H1 (cell line): ENCODE data around the gene PTTG1IP. TPM values are rescaled to one million over a fixed set of nuclear protein-coding genes. Genes with fewer than 3 reads are reported as not detected.
A peak's percentile ranks its signal among the peaks of the same experiment; 100 is the strongest.

ENCODE experiments used
- CTCF ChIA-PET: fragments of 300-600 bp; sonication (Branson Sonifier 250); formaldehyde crosslinking; loops from one replicate; lab custom pipeline; 2021; ENCODE audit not compliant: partially characterized antibody; lab: Charles Lee
- POLR2A ChIA-PET: fragments of 300-600 bp; sonication (Branson Sonifier 250); formaldehyde crosslinking; loops from one replicate; lab custom pipeline; 2021; ENCODE audit warnings: inconsistent platforms; ENCODE audit not compliant: partially characterized antibody; lab: Charles Lee
- DNase-seq, 2 experiments: peaks; one replicate each; pipeline versions ENCODE4 v3.0.0 to v3.0.0-alpha.2; 2010 to 2022; ENCODE audit warnings: low spot score in 2 of 2, low read depth in 1 of 2, mixed read lengths in 1 of 2
- FAIRE-seq: peaks from 2 replicates; lab custom pipeline; 2011; peaks lifted over from hg19 to GRCh38; lab: Jason Lieb, UNC
- H2AFZ ChIP-seq: 2 replicates; pipeline ENCODE4 v1.8.1; 2012; ENCODE audit warnings: low read length, inconsistent platforms
- H2AK5ac ChIP-seq: 2 replicates; pipeline ENCODE4 v1.6.1; 2013; ENCODE audit warnings: low read depth, low read length
- H2BK120ac ChIP-seq: replicated peaks from 2 replicates; pipeline ENCODE3; 2013; ENCODE audit warnings: low read depth, low read length, inconsistent platforms
- H2BK12ac ChIP-seq: 2 replicates; pipeline ENCODE4 v1.6.1; 2013; ENCODE audit warnings: low read depth, low read length
- H2BK15ac ChIP-seq: 2 replicates; pipeline ENCODE4 v1.6.1; 2013; ENCODE audit warnings: low read length
- H2BK20ac ChIP-seq: 2 replicates; pipeline ENCODE4 v1.6.1; 2013; ENCODE audit warnings: low read length
- H2BK5ac ChIP-seq: 2 replicates; pipeline ENCODE4 v1.6.1; 2013; ENCODE audit warnings: low read depth, low read length
- H3K14ac ChIP-seq: 2 replicates; pipeline ENCODE4 v1.6.1; 2013; ENCODE audit warnings: inconsistent platforms; ENCODE audit not compliant: insufficient read length
- H3K18ac ChIP-seq: 2 replicates; pipeline ENCODE4 v1.6.1; 2013; ENCODE audit warnings: low read length; ENCODE audit errors: extremely low read depth
- H3K23ac ChIP-seq: 2 replicates; pipeline ENCODE4 v1.6.1; 2013; ENCODE audit warnings: inconsistent platforms; ENCODE audit not compliant: insufficient read length
- H3K23me2 ChIP-seq: 2 replicates; pipeline ENCODE4 v1.6.1; 2013; ENCODE audit warnings: low read depth, low read length
- H3K27ac ChIP-seq: 2 replicates; pipeline ENCODE4 v1.6.1; 2011; ENCODE audit warnings: low read depth, low read length, inconsistent platforms
- H3K27me3 ChIP-seq, 4 experiments: replicated peaks in 1 of 4; 1 replicate in 1 of 4; 2 replicates in 3 of 4; pipeline versions ENCODE4 v1.6.1 to v1.8.1; 2011 to 2013; ENCODE audit warnings: low read length in 3 of 4, mild to moderate bottlenecking in 3 of 4, inconsistent platforms in 2 of 4, mixed read lengths in 2 of 4, moderate library complexity in 1 of 4; ENCODE audit not compliant: control insufficient read depth in 3 of 4, insufficient read depth in 3 of 4; ENCODE audit errors: extremely low read depth in 1 of 4
- H3K36me3 ChIP-seq, 4 experiments: 2 replicates each; pipeline versions ENCODE4 v1.6.1 to v1.8.1; 2011 to 2013; ENCODE audit warnings: mild to moderate bottlenecking in 4 of 4, low read length in 3 of 4, moderate library complexity in 2 of 4, control low read depth in 1 of 4, inconsistent platforms in 1 of 4; ENCODE audit not compliant: insufficient read depth in 4 of 4, control insufficient read depth in 2 of 4
- H3K4ac ChIP-seq: replicated peaks from 2 replicates; pipeline ENCODE3; 2013; ENCODE audit warnings: low read length, low read depth, mixed read lengths, inconsistent platforms; ENCODE audit not compliant: insufficient read length
- H3K4me1 ChIP-seq, 4 experiments: replicated peaks in 1 of 4; 1 replicate in 1 of 4; 2 replicates in 3 of 4; pipeline versions ENCODE4 v1.6.1 to v1.8.1; 2011 to 2013; ENCODE audit warnings: low read length in 3 of 4, inconsistent platforms in 2 of 4, mixed read lengths in 1 of 4; ENCODE audit not compliant: insufficient read depth in 4 of 4, control insufficient read depth in 3 of 4
- H3K4me2 ChIP-seq, 2 experiments: 2 replicates each; pipeline versions ENCODE4 v1.6.1 to v1.8.1; 2011 to 2013; ENCODE audit warnings: low read depth in 2 of 2, low read length in 2 of 2, control low read depth in 1 of 2, inconsistent platforms in 1 of 2, mild to moderate bottlenecking in 1 of 2; ENCODE audit not compliant: insufficient read depth in 1 of 2
- H3K4me3 ChIP-seq, 4 experiments: fragments of 200-600, 300-600 bp in 1 of 4; sonication (generic), shearing (Covaris generic), sonication (Bioruptor Twin) in 1 of 4; 2 replicates each; pipeline versions ENCODE4 v1.5.1 to v1.8.1; 2011 to 2016; ENCODE audit warnings: low read length in 4 of 4, low read depth in 3 of 4, control low read depth in 2 of 4, inconsistent platforms in 2 of 4, mild to moderate bottlenecking in 2 of 4, mixed read lengths in 1 of 4, moderate library complexity in 1 of 4; ENCODE audit not compliant: insufficient read depth in 2 of 4; ENCODE audit errors: extremely low read depth in 1 of 4
- H3K56ac ChIP-seq: replicated peaks from 2 replicates; pipeline ENCODE3; 2013; ENCODE audit warnings: low read depth, mild to moderate bottlenecking, mixed read lengths, low read length, inconsistent platforms; ENCODE audit not compliant: insufficient read length
- H3K79me1 ChIP-seq: 2 replicates; pipeline ENCODE4 v1.6.1; 2013; ENCODE audit warnings: low read depth, low read length, control low read depth
- H3K79me2 ChIP-seq, 2 experiments: 2 replicates each; pipeline versions ENCODE4 v1.6.1 to v1.8.1; 2012 to 2013; ENCODE audit warnings: low read length in 2 of 2, mild to moderate bottlenecking in 2 of 2, inconsistent platforms in 1 of 2; ENCODE audit not compliant: insufficient read depth in 2 of 2, control insufficient read depth in 1 of 2
- H3K9ac ChIP-seq, 4 experiments: replicated peaks in 1 of 4; 1 replicate in 1 of 4; 2 replicates in 3 of 4; pipeline versions ENCODE4 v1.6.1 to v1.8.1; 2011 to 2013; ENCODE audit warnings: low read depth in 3 of 4, low read length in 3 of 4, control low read depth in 2 of 4, mild to moderate bottlenecking in 2 of 4, moderate library complexity in 2 of 4, inconsistent platforms in 1 of 4; ENCODE audit errors: extremely low read depth in 1 of 4
- H3K9me3 ChIP-seq, 2 experiments: 2 replicates each; pipeline versions ENCODE4 v1.6.1 to v1.8.1; 2012 to 2013; ENCODE audit warnings: mild to moderate bottlenecking in 2 of 2, moderate library complexity in 2 of 2, control low read depth in 1 of 2, inconsistent platforms in 1 of 2, low read depth in 1 of 2, low read length in 1 of 2, mixed read lengths in 1 of 2; ENCODE audit not compliant: insufficient read depth in 2 of 2
- H4K20me1 ChIP-seq, 2 experiments: replicated peaks in 1 of 2; 2 replicates each; pipeline versions ENCODE3 to v1.8.1; 2011 to 2013; ENCODE audit warnings: inconsistent platforms in 2 of 2, low read length in 2 of 2, mild to moderate bottlenecking in 1 of 2; ENCODE audit not compliant: insufficient read depth in 2 of 2, control insufficient read depth in 1 of 2
- H4K5ac ChIP-seq: 2 replicates; pipeline ENCODE4 v1.6.1; 2013; ENCODE audit warnings: low read length, low read depth, mixed read lengths, inconsistent platforms; ENCODE audit not compliant: insufficient read length
- H4K8ac ChIP-seq: 2 replicates; pipeline ENCODE4 v1.8.0; 2013; ENCODE audit warnings: mild to moderate bottlenecking, moderate library complexity, low read length, inconsistent platforms; ENCODE audit not compliant: insufficient read depth; ENCODE audit errors: extremely low read depth
- H4K91ac ChIP-seq: replicated peaks from 2 replicates; pipeline ENCODE3; 2013; ENCODE audit warnings: low read length, mixed read lengths, inconsistent platforms; ENCODE audit not compliant: insufficient read length
- EZH2 ChIP-seq: fragments of 200-600 bp; sonication (generic); IDR thresholded peaks from 2 replicates; pipeline ENCODE4 v1.7.1; 2012; ENCODE audit warnings: low read depth, mild to moderate bottlenecking, moderate library complexity, low read length, inconsistent platforms; ENCODE audit not compliant: severe bottlenecking
- KDM1A ChIP-seq: fragments of 200-600, 300-600 bp; sonication (generic); IDR thresholded peaks from 2 replicates; pipeline ENCODE4 v1.7.1; 2016; ENCODE audit warnings: mild to moderate bottlenecking, low read length, borderline replicate concordance
- RNF2 ChIP-seq: fragments of 200-900, 300-1000 bp; sonication (generic); IDR thresholded peaks from 2 replicates; pipeline ENCODE4 v1.7.1; 2016; ENCODE audit warnings: borderline replicate concordance, low read depth, mild to moderate bottlenecking, antibody characterized with exemption, low read length; ENCODE audit not compliant: poor library complexity, severe bottlenecking; ENCODE audit errors: missing control alignments
- SUZ12 ChIP-seq: fragments of 200-600 bp; sonication (generic); IDR thresholded peaks from 2 replicates; pipeline ENCODE4 v1.6.1; 2012; ENCODE audit warnings: mild to moderate bottlenecking, inconsistent platforms, low read length, moderate library complexity, mixed read lengths
- ZNF274 ChIP-seq: IDR thresholded peaks from 2 replicates; pipeline ENCODE4 v1.7.0; 2012; ENCODE audit warnings: low read length, borderline replicate concordance; ENCODE audit errors: extremely low read depth
- WGBS, 2 experiments: shearing (Covaris generic) in 1 of 2; methylation state at CpG; one replicate each; pipeline versions ENCODE4 v1.1.6 to v1.1.7; 2013 to 2015; ENCODE audit warnings: low lambda C conversion rate in 2 of 2, mixed read lengths in 2 of 2, inconsistent platforms in 1 of 2, low coverage in 1 of 2, missing lambda C conversion rate in 1 of 2; ENCODE audit not compliant: insufficient replicate concordance in 2 of 2, insufficient coverage in 1 of 2, insufficient read length in 1 of 2; ENCODE audit errors: extremely low coverage in 1 of 2, missing lambda C conversion rate in 1 of 2; 5-methylcytosine and 5-hydroxymethylcytosine counted together
- polyA plus RNA-seq, 7 experiments: library from polyadenylated mRNA; depleted of rRNA in 3 of 7; stranded (reverse) in 5 of 7; unstranded in 2 of 7; fragments of >200 nt in 5 of 7; fragments of 200-250 nt in 2 of 7; gene quantifications; 1 replicate in 5 of 7; 2 replicates in 1 of 7; 4 replicates in 1 of 7; pipeline versions ENCODE4 v1.2.1 to v1.2.3, GENCODE V29; 2011 to 2013; ENCODE audit warnings: missing spikeins in 2 of 7, mixed read lengths in 2 of 7
- total RNA-seq: library from RNA; stranded (reverse); fragmentation: NEBNext Ultra II Directional; extraction: Animal tissue kit (Norgen Biotek cat#: 25700); gene quantifications from 2 replicates; pipeline ENCODE4 v1.2.1, GENCODE V29; 2021

The PTTG1IP gene
- total and polyA plus RNA-seq, 2 of the 8 experiments (the other 6 are each of a cell fraction or from before 2014, with no cell fraction given) = 90.8 to 130 TPM

DNA sequence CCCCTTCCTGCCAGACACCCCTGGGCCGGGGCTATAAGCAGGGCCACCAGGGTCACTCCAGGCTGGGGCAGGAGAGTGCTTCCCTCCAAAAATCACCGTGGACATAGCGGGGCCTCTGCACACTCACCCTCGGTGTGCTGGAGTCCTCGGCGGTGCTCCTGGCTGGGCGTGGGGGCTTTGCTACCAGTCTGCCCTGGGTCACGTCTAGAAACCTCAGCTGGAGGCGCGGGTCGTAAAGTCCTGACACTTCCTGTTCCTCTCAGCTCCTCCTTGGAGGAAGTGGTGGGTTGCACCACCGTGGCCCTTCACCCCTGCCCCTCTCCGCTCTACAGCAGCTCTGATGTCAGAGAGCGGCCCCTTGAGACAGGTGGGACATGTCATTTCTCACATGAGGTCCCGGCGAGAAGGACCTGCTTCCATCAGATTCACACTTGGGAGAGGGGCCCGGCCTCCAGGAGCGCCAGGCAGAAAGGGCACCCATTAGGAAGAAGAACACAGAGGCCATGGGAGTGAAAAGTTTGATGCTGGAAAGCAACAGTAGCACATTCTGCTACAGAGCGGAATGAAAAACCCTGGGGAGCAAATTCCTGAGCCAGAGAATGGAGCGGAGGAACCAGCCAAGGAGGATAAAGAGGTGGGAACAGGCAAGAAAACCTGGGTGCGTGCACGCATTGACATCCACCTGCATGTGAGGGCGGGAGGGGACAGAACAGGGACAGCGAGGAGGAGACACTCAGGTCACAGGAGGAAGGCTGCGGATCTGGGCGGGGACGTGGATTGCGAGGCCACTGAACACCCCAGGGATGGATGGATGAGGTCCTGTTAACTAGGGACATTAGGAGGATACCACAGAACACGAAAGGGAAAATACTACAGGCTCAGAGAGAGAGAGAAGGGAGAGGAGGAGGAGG is 47.5 kb upstream of the PTTG1IP start, which contains the start of gene ITGB2:
Gene ITGB2 (minus strand): TSS at position 206 of the 911 bp plus-strand sequence. CDS start 10,117 bp downstream, outside the sequence.
- peak within 1 kb of the TSS; percentile 100 for H2BK15ac ChIP-seq
- ChIA-PET CTCF (interaction anchor here (0.6 kb wide), 2 partner anchors 211 to 637 kb away, joined by 3 read pairs; no protein-coding TSS in a partner anchor), POLR2A (interaction anchor here (0.7 to 1.7 kb wide), 2 partner anchors 47 to 119 kb away, joined by 3 to 7 read pairs; partner anchors contain the start of genes PTTG1IP and UBE2G2)
- H4K8ac ChIP-seq = peak within 1 kb of the TSS; percentile 35; the same call in 1 of the 2 replicates
- H3K27me3 ChIP-seq = peaks cover 15 to 59% (median 52%) of the 10 kb centered on the region in 4 experiments
- H3K23me2 ChIP-seq = peaks cover 8% of the 10 kb centered on the region
- DNase-seq (no peak), FAIRE-seq (no peak)
- H2BK120ac ChIP-seq = no peak within 1 kb of the TSS
- no peak within 1 kb of the TSS; the same call in 1 of the 2 replicates for H3K18ac ChIP-seq
- H3K36me3 ChIP-seq = no peaks in the 10 kb centered on the region
- peak within 1 kb of the TSS; percentile 56 to 78 for H3K4me2 ChIP-seq
- H3K56ac ChIP-seq = no peak within 1 kb of the TSS
- H3K23ac ChIP-seq = peak within 1 kb of the TSS; percentile 56
- H2BK12ac ChIP-seq = peak within 1 kb of the TSS; percentile 100; the same call in 1 of the 2 replicates
- no peak within 1 kb of the TSS for H4K5ac ChIP-seq
- peak within 1 kb of the TSS in 1 of 4 experiments; percentile 47; a peak in 1 of 7 replicates for H3K9ac ChIP-seq
- peak within 1 kb of the TSS; percentile 47; the same call in 1 of the 2 replicates for H2BK5ac ChIP-seq
- peak within 1 kb of the TSS; percentile 43; the same call in 1 of the 2 replicates for H2AFZ ChIP-seq
- peak within 1 kb of the TSS; percentile 94 for H3K4ac ChIP-seq
- 69% methylated on average over 29 of the region's 29 CpGs; no CpG with 5 or more reads in 1 of the 2 experiments for WGBS, 2 experiments
- peak within 1 kb of the TSS; percentile 93 for H4K91ac ChIP-seq
- peaks cover 0 to 14% (median 10%) of the 10 kb centered on the region in 4 experiments; a peak in 6 of 7 replicates for H3K4me1 ChIP-seq
- TF ChIP-seq KDM1A = no peak
- TF ChIP-seq SUZ12 = peak; percentile 66
- TF ChIP-seq ZNF274 = no peak
- TF ChIP-seq RNF2 = peak; percentile 42
- peak; percentile 51 for TF ChIP-seq EZH2
- no peak within 1 kb of the TSS for H3K14ac ChIP-seq
- H4K20me1 ChIP-seq = peaks cover 0 to 5% of the 10 kb centered on the region in 2 experiments
- no peaks in the 10 kb centered on the region for H3K9me3 ChIP-seq
- 0 out of 2 replicates have a peak, but pooled peaks cover 3% of the 10 kb centered on the region for H3K79me1 ChIP-seq
- peak within 1 kb of the TSS in 2 of 4 experiments; percentile 18 to 51; a peak in 4 of 8 replicates for H3K4me3 ChIP-seq
- peak within 1 kb of the TSS; percentile 99 for H2AK5ac ChIP-seq
- no peak within 1 kb of the TSS for H3K27ac ChIP-seq
- H3K79me2 ChIP-seq = no peaks in the 10 kb centered on the region
- peak within 1 kb of the TSS; percentile 51 for H2BK20ac ChIP-seq
